HepG2 (cell line): ENCODE results near the gene EFEMP2. TPM values are rescaled to one million over a fixed set of nuclear protein-coding genes. Genes with fewer than 3 reads are reported as not detected.
A peak's percentile ranks its signal among the peaks of the same experiment; 100 is the strongest.

Source experiments
- CENPBD1 ChIP-seq: sonication (generic); formaldehyde crosslinking; IDR thresholded peaks from 2 replicates; pipeline ENCODE4 v1.8.0; 2022; ENCODE audit warnings: missing genetic modification reagents, low read depth, mild to moderate bottlenecking, borderline replicate concordance
- DBP ChIP-seq: sonication (generic); formaldehyde crosslinking; IDR thresholded peaks from 2 replicates; pipeline ENCODE4 v1.4.0; 2020; ENCODE audit warnings: missing genetic modification reagents; ENCODE audit errors: not compliant biosample characterization
- FOXC1 ChIP-seq: sonication (generic); formaldehyde crosslinking; IDR thresholded peaks from 2 replicates; pipeline ENCODE4 v1.8.0; 2022; ENCODE audit warnings: mild to moderate bottlenecking, missing genetic modification reagents, borderline replicate concordance
- GTF3A ChIP-seq: sonication (generic); formaldehyde crosslinking; conservative IDR thresholded peaks from 2 replicates; pipeline ENCODE4 v1.4.0; 2020; ENCODE audit warnings: mild to moderate bottlenecking, missing genetic modification reagents
- KLF9 ChIP-seq: IDR thresholded peaks from 2 replicates; pipeline ENCODE4 v1.6.1; 2016; ENCODE audit warnings: low read depth
- NPAS2 ChIP-seq: sonication (generic); formaldehyde crosslinking; IDR thresholded peaks from 2 replicates; pipeline ENCODE4 v1.8.0; 2022; ENCODE audit warnings: mild to moderate bottlenecking, missing genetic modification reagents, borderline replicate concordance
- NR0B2 ChIP-seq: sonication (generic); formaldehyde crosslinking; IDR thresholded peaks from 2 replicates; pipeline ENCODE4 v1.4.0; 2020; ENCODE audit warnings: mild to moderate bottlenecking, missing genetic modification reagents
- RFX5 ChIP-seq: IDR thresholded peaks from 2 replicates; pipeline ENCODE4 v1.6.1; 2011; ENCODE audit warnings: low read depth, low read length, improper control_type of control experiment
- SAP130 ChIP-seq: IDR thresholded peaks from 2 replicates; pipeline ENCODE4 v1.6.1; 2016; ENCODE audit warnings: low read depth
- SNAI1 ChIP-seq: sonication (generic); formaldehyde crosslinking; IDR thresholded peaks from 2 replicates; pipeline ENCODE4 v1.5.0; 2020; ENCODE audit warnings: mild to moderate bottlenecking, missing genetic modification reagents, borderline replicate concordance
- THRA ChIP-seq: sonication (generic); formaldehyde crosslinking; IDR thresholded peaks from 2 replicates; pipeline ENCODE4 v1.4.0; 2020; ENCODE audit warnings: missing genetic modification reagents, borderline replicate concordance
- TSC22D2 ChIP-seq: sonication (generic); formaldehyde crosslinking; IDR thresholded peaks from 2 replicates; pipeline ENCODE4 v1.5.1; 2020; ENCODE audit warnings: missing genetic modification reagents, mild to moderate bottlenecking, borderline replicate concordance
- ZFY ChIP-seq: sonication (generic); formaldehyde crosslinking; IDR thresholded peaks from 2 replicates; pipeline ENCODE4 v1.4.0; 2020; ENCODE audit warnings: missing genetic modification reagents
- ZKSCAN5 ChIP-seq: sonication (generic); formaldehyde crosslinking; IDR thresholded peaks from 2 replicates; pipeline ENCODE4 v1.5.1; 2020; ENCODE audit warnings: mild to moderate bottlenecking, missing genetic modification reagents
- ZNF784 ChIP-seq: sonication (generic); formaldehyde crosslinking; IDR thresholded peaks from 2 replicates; pipeline ENCODE4 v1.5.1; 2020; ENCODE audit warnings: missing genetic modification reagents, mild to moderate bottlenecking, borderline replicate concordance
- polyA plus RNA-seq, 8 experiments: library from polyadenylated mRNA; depleted of rRNA in 3 of 8; stranded (reverse) in 7 of 8; unstranded in 1 of 8; fragments of >200 nt; fragmentation: Illumina TruSeq in 4 of 8; extraction: Trizol in 4 of 8; gene quantifications; 2 replicates each; pipeline versions ENCODE4 v1.2.1 to v1.2.3, GENCODE V29; 2011 to 2016; ENCODE audit warnings: low read depth in 4 of 8, missing spikeins in 1 of 8, mixed read lengths in 1 of 8; ENCODE audit not compliant: insufficient read depth in 1 of 8
- total RNA-seq, 5 experiments: library from RNA; depleted of rRNA; stranded (reverse); fragments of >200 nt; fragmentation: Illumina TruSeq; extraction: Trizol; gene quantifications; 2 replicates each; pipeline ENCODE4 v1.2.3, GENCODE V29; 2016; ENCODE audit warnings: low read depth in 1 of 5

EFEMP2 gene
- total and polyA plus RNA-seq, 2 of the 13 experiments (the other 11 are each of a cell fraction or from before 2014, with no cell fraction given) = 7.4 to 29.7 TPM

GRCh38 chr11:65919573-65920371, 47.2 kb upstream of the EFEMP2 start (continued):
- TF ChIP-seq TSC22D2 (CRISPR knock-in tag) (no peak), NPAS2 (no peak), THRA (CRISPR knock-in tag) (no peak), ZKSCAN5 (no peak), RFX5 (no peak), SNAI1 (CRISPR knock-in tag) (0 out of 2 replicates have a peak, but pooled peaks have one; percentile 11), KLF9 (CRISPR knock-in tag) (no peak), DBP (no peak), FOXC1 (no peak), SAP130 (CRISPR knock-in tag) (peak; percentile 9), ZFY (no peak; the same call in 1 of the 2 replicates), CENPBD1 (CRISPR knock-in tag) (no peak), GTF3A (CRISPR knock-in tag) (no peak), NR0B2 (CRISPR knock-in tag) (no peak), ZNF784 (CRISPR knock-in tag) (peak; percentile 16; the same call in 1 of the 2 replicates)
